MM.1S (cell line): ENCODE measurements around the gene ABCG2.

Experiments used
- CTCF ChIP-seq: fragments of 300-600 bp; sonication (generic); IDR thresholded peaks from 2 replicates; pipeline ENCODE4 v1.5.1; 2016; ENCODE audit warnings: antibody characterized with exemption, low read length, mixed read lengths
- EZH2 ChIP-seq: fragments of 300-600 bp; sonication (generic); optimal IDR thresholded peaks from 2 replicates; pipeline ENCODE3; 2017; ENCODE audit warnings: low read depth, mild to moderate bottlenecking, antibody characterized with exemption, low read length, mixed read lengths

- TF ChIP-seq EZH2 (no peak), CTCF (no peak)
These were observed 19.7 kb upstream of the ABCG2 start for GRCh38 chr4:88177983-88178625.
